GM18505 (cell line): ENCODE data around the gene LEPR.

ENCODE experiments used
- ATAC-seq: cut with Tn5 transposase; IDR thresholded peaks from one replicate; pipeline ENCODE4 v1.9.1; 2021; ENCODE audit not compliant: unreplicated experiment
- POLR2A ChIP-seq: IDR thresholded peaks from 4 replicates; pipeline ENCODE4 v1.6.1; 2011; ENCODE audit warnings: borderline replicate concordance; ENCODE audit not compliant: insufficient read depth, insufficient read length; ENCODE audit errors: extremely low read depth

LEPR gene

DNA sequence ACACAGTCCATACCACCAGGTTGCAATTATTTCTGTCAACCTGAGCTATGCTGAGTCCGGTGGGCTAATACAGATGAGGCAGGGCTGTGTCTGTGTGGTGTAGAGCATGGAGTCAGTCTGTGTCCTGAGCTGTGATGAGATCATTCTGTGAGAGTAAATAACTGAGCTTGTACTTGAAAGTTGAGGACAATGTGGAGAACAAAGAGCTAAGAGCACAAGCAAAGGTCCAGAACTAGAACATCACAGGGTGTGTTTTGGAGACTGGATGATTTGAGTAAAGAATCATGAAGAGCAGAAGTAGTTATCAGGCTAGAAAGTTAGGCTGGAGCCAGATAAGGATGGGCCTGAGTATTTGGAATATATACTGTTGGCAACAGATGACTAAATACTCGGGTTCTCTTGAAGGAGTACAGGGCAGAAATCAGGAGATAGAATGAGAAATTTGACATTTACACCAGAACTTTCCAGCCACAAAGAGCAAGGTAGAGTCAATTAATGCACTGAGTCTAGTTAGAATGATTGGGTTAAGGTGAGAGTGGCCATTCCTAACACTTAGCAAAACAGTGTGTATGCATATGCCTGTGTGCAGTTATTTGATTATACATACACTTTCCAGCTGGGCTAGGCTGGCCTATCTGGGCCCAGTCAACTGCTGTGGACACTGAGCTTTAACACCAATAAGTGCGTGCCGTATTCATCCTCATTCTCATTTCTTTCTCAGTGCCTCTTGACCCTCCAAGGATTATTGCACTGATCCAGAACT lies 48.8 kb downstream of the LEPR start:
- no peak for ATAC-seq
- no peak for TF ChIP-seq POLR2A

DNA sequence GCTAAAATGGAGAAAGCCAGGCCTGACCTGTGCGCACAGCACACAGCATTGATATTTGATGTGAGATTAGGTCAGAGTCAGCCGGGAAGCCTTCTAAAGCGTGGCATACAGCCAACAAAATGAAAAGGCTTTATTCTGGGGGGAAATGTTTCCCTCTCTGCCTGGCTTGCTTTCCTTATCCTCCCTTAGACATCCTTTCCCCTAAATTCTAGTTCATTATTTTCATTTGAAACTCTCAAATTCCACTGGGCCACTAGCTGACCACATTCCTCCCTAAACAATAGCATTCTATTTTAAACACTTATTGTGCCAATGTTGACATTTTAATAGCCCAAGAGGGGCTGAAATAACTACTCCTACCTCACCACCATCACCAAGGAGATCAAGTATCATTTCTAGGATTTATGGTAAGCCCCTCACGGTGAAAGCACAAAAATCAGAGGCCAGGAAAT lies 49.4 kb downstream of the LEPR start:
- TF ChIP-seq POLR2A = no peak
- no peak for ATAC-seq
